Astrocyte (in vitro differentiated cells and primary cell): ENCODE data around the gene DRP2. TPM values are rescaled to one million over a fixed set of nuclear protein-coding genes. Genes with fewer than 3 reads are reported as not detected.

Experiments
- DNase-seq: peaks from one replicate; pipeline ENCODE4 v3.0.0-alpha.2; 2010; ENCODE audit warnings: low read depth
- FAIRE-seq: peaks from 2 replicates; lab custom pipeline; 2011; peaks lifted over from hg19 to GRCh38; lab: Jason Lieb, UNC
- H2AFZ ChIP-seq: 2 replicates; pipeline ENCODE4 v1.6.0; 2012; ENCODE audit warnings: low read depth, low read length, inconsistent platforms
- H3K27ac ChIP-seq: 2 replicates; pipeline ENCODE4 v1.5.1; 2011; ENCODE audit warnings: low read depth, low read length, inconsistent platforms
- H3K27me3 ChIP-seq: 2 replicates; pipeline ENCODE4 v1.6.0; 2011; ENCODE audit warnings: low read length, inconsistent platforms; ENCODE audit not compliant: insufficient read depth
- H3K36me3 ChIP-seq: 2 replicates; pipeline ENCODE4 v1.5.1; 2011; ENCODE audit warnings: low read length, inconsistent platforms; ENCODE audit not compliant: insufficient read depth
- H3K4me1 ChIP-seq: 2 replicates; pipeline ENCODE4 v1.5.1; 2011; ENCODE audit warnings: low read length, inconsistent platforms; ENCODE audit not compliant: insufficient read depth
- H3K4me2 ChIP-seq: 2 replicates; pipeline ENCODE4 v1.6.0; 2012; ENCODE audit warnings: low read length, inconsistent platforms
- H3K4me3 ChIP-seq: 2 replicates; pipeline ENCODE4 v1.5.1; 2011; ENCODE audit warnings: low read depth, mild to moderate bottlenecking, low read length, inconsistent platforms; ENCODE audit not compliant: insufficient read depth
- H3K79me2 ChIP-seq: 2 replicates; pipeline ENCODE4 v1.6.0; 2012; ENCODE audit warnings: mild to moderate bottlenecking, low read length, inconsistent platforms; ENCODE audit not compliant: insufficient read depth
- H3K9ac ChIP-seq: 2 replicates; pipeline ENCODE4 v1.6.0; 2012; ENCODE audit warnings: mild to moderate bottlenecking, low read length, inconsistent platforms
- H3K9me3 ChIP-seq: 2 replicates; pipeline ENCODE4 v1.5.1; 2012; ENCODE audit warnings: low read depth, mild to moderate bottlenecking, low read length, inconsistent platforms; ENCODE audit not compliant: insufficient read depth
- H4K20me1 ChIP-seq: 2 replicates; pipeline ENCODE4 v1.6.0; 2012; ENCODE audit warnings: low read length, inconsistent platforms; ENCODE audit not compliant: insufficient read depth
- H3K27ac Mint-ChIP-seq: one replicate; pipeline ENCODE4 v1.8.0; 2021; ENCODE audit warnings: mild to moderate bottlenecking, mixed read lengths; ENCODE audit not compliant: unreplicated experiment
- H3K27me3 Mint-ChIP-seq: one replicate; pipeline ENCODE4 v1.8.0; 2021; ENCODE audit warnings: low read depth, mixed read lengths; ENCODE audit not compliant: unreplicated experiment
- H3K36me3 Mint-ChIP-seq: one replicate; pipeline ENCODE4 v1.8.0; 2021; ENCODE audit warnings: low read depth, mixed read lengths; ENCODE audit not compliant: unreplicated experiment
- H3K4me1 Mint-ChIP-seq: one replicate; pipeline ENCODE4 v1.8.0; 2021; ENCODE audit warnings: low read depth, mixed read lengths; ENCODE audit not compliant: unreplicated experiment
- H3K4me3 Mint-ChIP-seq: one replicate; pipeline ENCODE4 v1.8.0; 2021; ENCODE audit warnings: mild to moderate bottlenecking, moderate library complexity, mixed read lengths; ENCODE audit not compliant: unreplicated experiment
- H3K9me3 Mint-ChIP-seq: one replicate; pipeline ENCODE4 v1.8.0; 2021; ENCODE audit warnings: mild to moderate bottlenecking, mixed read lengths; ENCODE audit not compliant: unreplicated experiment
- EZH2 ChIP-seq: IDR thresholded peaks from 2 replicates; pipeline ENCODE4 v1.6.1; 2012; ENCODE audit warnings: mild to moderate bottlenecking, low read length, inconsistent platforms; ENCODE audit not compliant: insufficient read depth
- total RNA-seq: library from RNA; stranded (reverse); gene quantifications from 2 replicates; pipeline ENCODE4 v1.2.1, GENCODE V29; 2021
- TF ChIP-seq, protein P1 (sequence below): IDR thresholded peaks from 2 replicates; pipeline ENCODE4 v1.5.1; 2011; ENCODE audit warnings: low read depth, mild to moderate bottlenecking, inconsistent platforms, low read length, moderate library complexity; ENCODE audit not compliant: insufficient read depth

The DRP2 gene
- total RNA-seq, 1 donor from 2014 or later, result 4.2 TPM

DNA sequence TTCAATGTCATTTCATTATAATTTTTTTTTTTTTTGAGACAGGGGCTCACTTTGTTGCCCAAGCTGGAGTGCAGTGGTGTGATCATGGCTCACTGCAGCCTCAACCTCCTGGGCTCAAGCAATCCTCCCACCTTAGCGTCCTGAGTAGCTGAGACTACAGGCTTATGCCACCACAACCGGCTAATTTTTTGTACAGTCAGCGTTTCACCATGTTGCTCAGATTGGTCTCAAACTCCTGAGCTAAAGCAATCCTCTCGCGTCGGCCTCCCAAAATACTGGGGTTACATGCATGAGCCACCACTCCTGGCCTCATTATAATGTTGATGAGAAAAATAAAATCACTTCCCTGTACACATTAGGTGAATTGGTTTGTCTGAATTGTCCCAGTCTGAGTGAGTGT lies 54.6 kb downstream of the DRP2 start:
- Histone ChIP-seq H3K4me1 (no peaks in the 10 kb centered on the region), H3K4me2 (no peak overlapping the region), H2AFZ (no peak overlapping the region), H4K20me1 (no peaks in the 10 kb centered on the region), H3K4me3 (no peak overlapping the region), H3K9ac (no peak overlapping the region), H3K27me3 (no peaks in the 10 kb centered on the region), H3K79me2 (no peaks in the 10 kb centered on the region), H3K9me3 (no peaks in the 10 kb centered on the region), H3K27ac (no peak overlapping the region), H3K36me3 (no peaks in the 10 kb centered on the region)
- Mint-ChIP-seq H3K4me1 (no peaks in the 10 kb centered on the region), H3K4me3 (no peak overlapping the region), H3K27me3 (peaks cover 2% of the 10 kb centered on the region), H3K36me3 (no peaks in the 10 kb centered on the region), H3K9me3 (peaks cover 2% of the 10 kb centered on the region), H3K27ac (no peak overlapping the region)
- no peak for FAIRE-seq
- TF ChIP-seq EZH2, result no peak
- TF ChIP-seq, protein P1, sequence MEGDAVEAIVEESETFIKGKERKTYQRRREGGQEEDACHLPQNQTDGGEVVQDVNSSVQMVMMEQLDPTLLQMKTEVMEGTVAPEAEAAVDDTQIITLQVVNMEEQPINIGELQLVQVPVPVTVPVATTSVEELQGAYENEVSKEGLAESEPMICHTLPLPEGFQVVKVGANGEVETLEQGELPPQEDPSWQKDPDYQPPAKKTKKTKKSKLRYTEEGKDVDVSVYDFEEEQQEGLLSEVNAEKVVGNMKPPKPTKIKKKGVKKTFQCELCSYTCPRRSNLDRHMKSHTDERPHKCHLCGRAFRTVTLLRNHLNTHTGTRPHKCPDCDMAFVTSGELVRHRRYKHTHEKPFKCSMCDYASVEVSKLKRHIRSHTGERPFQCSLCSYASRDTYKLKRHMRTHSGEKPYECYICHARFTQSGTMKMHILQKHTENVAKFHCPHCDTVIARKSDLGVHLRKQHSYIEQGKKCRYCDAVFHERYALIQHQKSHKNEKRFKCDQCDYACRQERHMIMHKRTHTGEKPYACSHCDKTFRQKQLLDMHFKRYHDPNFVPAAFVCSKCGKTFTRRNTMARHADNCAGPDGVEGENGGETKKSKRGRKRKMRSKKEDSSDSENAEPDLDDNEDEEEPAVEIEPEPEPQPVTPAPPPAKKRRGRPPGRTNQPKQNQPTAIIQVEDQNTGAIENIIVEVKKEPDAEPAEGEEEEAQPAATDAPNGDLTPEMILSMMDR, result no peak
- DNase-seq, result no peak

DNA sequence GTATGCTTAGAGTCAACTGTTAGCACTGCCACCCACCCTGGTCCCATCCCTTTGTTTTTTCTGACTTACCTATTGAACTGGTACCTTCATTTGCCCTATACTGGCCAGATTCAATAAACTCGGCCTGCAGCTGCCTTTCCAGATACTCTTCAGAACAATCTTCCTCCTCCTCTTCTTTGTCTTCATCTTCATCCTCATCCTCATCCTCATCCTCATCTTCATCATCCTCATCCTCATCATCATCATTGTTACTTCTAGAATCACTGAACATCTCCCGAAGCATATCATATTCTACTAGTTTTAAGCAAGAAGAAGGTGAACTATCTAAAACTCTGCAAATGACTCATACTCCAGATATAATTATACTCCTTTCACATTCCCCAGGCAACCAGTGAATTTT lies 56.7 kb downstream of the DRP2 start:
- FAIRE-seq (no peak), DNase-seq (no peak)
- H4K20me1 ChIP-seq, result no peaks in the 10 kb centered on the region
- no peak overlapping the region for H2AFZ ChIP-seq
- TF ChIP-seq EZH2, result no peak
- TF ChIP-seq, protein P1, result no peak
- no peaks in the 10 kb centered on the region for H3K27me3 ChIP-seq
- no peaks in the 10 kb centered on the region for H3K9me3 ChIP-seq
- Mint-ChIP-seq H3K9me3 (no peaks in the 10 kb centered on the region), H3K27ac (no peak overlapping the region), H3K27me3 (peaks cover 2% of the 10 kb centered on the region), H3K4me3 (no peak overlapping the region), H3K36me3 (no peaks in the 10 kb centered on the region), H3K4me1 (no peaks in the 10 kb centered on the region)
- no peak overlapping the region for H3K9ac ChIP-seq
- no peaks in the 10 kb centered on the region for H3K79me2 ChIP-seq
- H3K4me3 ChIP-seq, result no peak overlapping the region
- no peaks in the 10 kb centered on the region for H3K4me1 ChIP-seq
- H3K27ac ChIP-seq, result no peak overlapping the region
- H3K36me3 ChIP-seq, result no peaks in the 10 kb centered on the region
- no peak overlapping the region for H3K4me2 ChIP-seq

DNA sequence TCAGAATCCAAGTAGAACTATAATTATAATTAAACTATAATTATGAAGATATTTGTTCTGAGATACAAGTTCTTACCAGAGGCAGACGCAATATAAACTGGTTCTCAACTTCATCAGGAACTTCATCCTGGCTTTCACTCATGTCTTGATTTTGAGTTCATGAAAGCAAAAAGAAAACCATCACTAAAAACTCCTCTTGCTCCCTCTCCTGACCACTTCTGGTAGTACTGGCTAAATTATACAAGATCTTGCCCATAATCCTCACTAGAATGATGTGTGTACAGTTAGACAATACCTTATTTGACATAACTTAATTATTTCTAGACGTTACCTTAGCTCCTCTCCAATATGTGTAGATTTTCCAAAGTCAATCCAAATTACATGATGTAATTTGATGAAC lies 67.8 kb downstream of the DRP2 start:
- Histone ChIP-seq H3K27me3 (no peaks in the 10 kb centered on the region), H3K27ac (no peak overlapping the region), H3K9me3 (no peaks in the 10 kb centered on the region), H3K4me1 (no peaks in the 10 kb centered on the region), H3K36me3 (no peaks in the 10 kb centered on the region), H2AFZ (no peak overlapping the region), H4K20me1 (no peaks in the 10 kb centered on the region), H3K9ac (no peak overlapping the region), H3K4me2 (no peak overlapping the region), H3K4me3 (no peak overlapping the region), H3K79me2 (no peaks in the 10 kb centered on the region)
- H3K9me3 Mint-ChIP-seq, result no peaks in the 10 kb centered on the region
- H3K4me3 Mint-ChIP-seq, result no peak overlapping the region
- no peak overlapping the region for H3K27ac Mint-ChIP-seq
- no peaks in the 10 kb centered on the region for H3K27me3 Mint-ChIP-seq
- peak; percentile 8 for DNase-seq
- TF ChIP-seq, protein P1, result peak; percentile 60
- TF ChIP-seq EZH2, result no peak
- peak; percentile 97 for FAIRE-seq
- no peaks in the 10 kb centered on the region for H3K36me3 Mint-ChIP-seq
- H3K4me1 Mint-ChIP-seq, result no peaks in the 10 kb centered on the region
